Activated CD8-positive, alpha-beta memory T cell treated with anti-CD3 and anti-CD28 coated beads, Interleukin-2, amount 50 U/mL, for 24 hours (primary cell): ENCODE results near the gene TRMT2A.
"Not testable (repeated sequence)": the region's sequence is repeated elsewhere in the genome, so short reads cannot be mapped to it uniquely, and the experiment has no call there.

Source experiments
- DNase-seq: peaks from one replicate; pipeline ENCODE4 v3.0.0-alpha.2; 2020; ENCODE audit errors: extremely low read depth

TRMT2A gene

GRCh38 chr22:20116951-20117632 is at the start of gene TRMT2A:
Gene TRMT2A, minus strand, starts transcription at chr22:20117226. Its CDS starts 320 bp downstream, at chr22:20116906.
- DNase-seq, result peak; percentile 96

GRCh38 chr22:20166703-20167102 is 49.7 kb upstream of the TRMT2A start:
- no peak for DNase-seq

- DNase-seq, result no peak
Measured at GRCh38 chr22:20165913-20166312, 48.9 kb upstream of the TRMT2A start.

GRCh38 chr22:20165421-20165820 is 48.4 kb upstream of the TRMT2A start:
- no peak for DNase-seq

- no peak for DNase-seq
Measured at GRCh38 chr22:20164863-20165262, 47.8 kb upstream of the TRMT2A start.

GRCh38 chr22:20160041-20160440 is 43.0 kb upstream of the TRMT2A start:
- DNase-seq, result no peak

GRCh38 chr22:20159531-20159930 is 42.5 kb upstream of the TRMT2A start:
- not testable (repeated sequence) for DNase-seq

- DNase-seq, result no peak
Measured at GRCh38 chr22:20159076-20159475, 42.0 kb upstream of the TRMT2A start.

- DNase-seq, result no peak
Measured at GRCh38 chr22:20158391-20159036, 41.5 kb upstream of the TRMT2A start.

GRCh38 chr22:20157430-20158183 is 40.6 kb upstream of the TRMT2A start:
- no peak for DNase-seq

- peak; percentile 80 for DNase-seq
Measured at GRCh38 chr22:20156611-20157429, 39.8 kb upstream of the TRMT2A start.

- no peak for DNase-seq
Measured at GRCh38 chr22:20156042-20156389, 39.0 kb upstream of the TRMT2A start.

GRCh38 chr22:20155330-20156041 is 38.5 kb upstream of the TRMT2A start:
- no peak for DNase-seq

GRCh38 chr22:20154602-20155187 is 37.7 kb upstream of the TRMT2A start:
- DNase-seq, result no peak

GRCh38 chr22:20153945-20154344 is 36.9 kb upstream of the TRMT2A start:
- DNase-seq, result no peak

- DNase-seq, result no peak
Measured at GRCh38 chr22:20152464-20152890, 35.5 kb upstream of the TRMT2A start.

- no peak for DNase-seq
Measured at GRCh38 chr22:20151276-20151588, 34.2 kb upstream of the TRMT2A start.

GRCh38 chr22:20150381-20151275 is 33.6 kb upstream of the TRMT2A start, which contains the start of gene CCDC188:
Gene CCDC188, minus strand, starts transcription at chr22:20151055. Its CDS starts 69 bp downstream, at chr22:20150986.
- DNase-seq, result no peak

GRCh38 chr22:20149257-20150250 is 32.5 kb upstream of the TRMT2A start:
- no peak for DNase-seq
